Measurements from ENCODE around the gene CAPG.

DNA sequence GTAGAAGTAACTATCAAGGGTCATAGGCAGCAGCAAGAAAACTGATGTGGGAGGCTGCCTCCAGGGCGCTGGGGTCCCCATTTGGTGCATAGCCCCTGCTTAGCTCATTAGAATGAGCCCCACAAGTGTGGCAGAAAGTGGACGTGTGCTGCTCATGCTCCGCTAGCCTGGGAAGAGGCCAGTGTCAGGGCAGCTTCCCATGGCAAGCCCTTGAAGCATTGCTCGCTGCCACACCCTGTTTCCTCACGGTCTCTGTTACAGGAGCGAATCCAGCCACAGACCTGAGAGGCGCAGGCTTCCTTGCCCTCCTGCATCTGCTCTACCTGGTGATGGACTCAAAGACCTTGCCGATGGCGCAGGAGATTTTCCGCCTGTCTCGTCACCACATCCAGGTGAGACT lies 33.1 kb downstream of the CAPG start:
- TF ChIP-seq, protein P1, sequence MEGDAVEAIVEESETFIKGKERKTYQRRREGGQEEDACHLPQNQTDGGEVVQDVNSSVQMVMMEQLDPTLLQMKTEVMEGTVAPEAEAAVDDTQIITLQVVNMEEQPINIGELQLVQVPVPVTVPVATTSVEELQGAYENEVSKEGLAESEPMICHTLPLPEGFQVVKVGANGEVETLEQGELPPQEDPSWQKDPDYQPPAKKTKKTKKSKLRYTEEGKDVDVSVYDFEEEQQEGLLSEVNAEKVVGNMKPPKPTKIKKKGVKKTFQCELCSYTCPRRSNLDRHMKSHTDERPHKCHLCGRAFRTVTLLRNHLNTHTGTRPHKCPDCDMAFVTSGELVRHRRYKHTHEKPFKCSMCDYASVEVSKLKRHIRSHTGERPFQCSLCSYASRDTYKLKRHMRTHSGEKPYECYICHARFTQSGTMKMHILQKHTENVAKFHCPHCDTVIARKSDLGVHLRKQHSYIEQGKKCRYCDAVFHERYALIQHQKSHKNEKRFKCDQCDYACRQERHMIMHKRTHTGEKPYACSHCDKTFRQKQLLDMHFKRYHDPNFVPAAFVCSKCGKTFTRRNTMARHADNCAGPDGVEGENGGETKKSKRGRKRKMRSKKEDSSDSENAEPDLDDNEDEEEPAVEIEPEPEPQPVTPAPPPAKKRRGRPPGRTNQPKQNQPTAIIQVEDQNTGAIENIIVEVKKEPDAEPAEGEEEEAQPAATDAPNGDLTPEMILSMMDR (conservative IDR thresholded peaks at IDR 0.05; ENCODE audit: low read length): no peak
- TF ChIP-seq EZH2phosphoT487 (IDR thresholded peaks at IDR 0.05; ENCODE audit: borderline replicate concordance, low read depth, low read length): no peak
